ENCODE data around the gene SYCP2. TPM values are rescaled to one million over a fixed set of nuclear protein-coding genes. Genes with fewer than 3 reads are reported as not detected.

The SYCP2 gene
- total and polyA plus RNA-seq, 7 donors, result 0.29 to 1.1 (median 0.49) TPM

GRCh38 chr20:59817406-59817805 is 116.0 kb downstream of the SYCP2 start:
- DNase-seq (no peak), ATAC-seq (no peak)
- TF ChIP-seq, protein P1, sequence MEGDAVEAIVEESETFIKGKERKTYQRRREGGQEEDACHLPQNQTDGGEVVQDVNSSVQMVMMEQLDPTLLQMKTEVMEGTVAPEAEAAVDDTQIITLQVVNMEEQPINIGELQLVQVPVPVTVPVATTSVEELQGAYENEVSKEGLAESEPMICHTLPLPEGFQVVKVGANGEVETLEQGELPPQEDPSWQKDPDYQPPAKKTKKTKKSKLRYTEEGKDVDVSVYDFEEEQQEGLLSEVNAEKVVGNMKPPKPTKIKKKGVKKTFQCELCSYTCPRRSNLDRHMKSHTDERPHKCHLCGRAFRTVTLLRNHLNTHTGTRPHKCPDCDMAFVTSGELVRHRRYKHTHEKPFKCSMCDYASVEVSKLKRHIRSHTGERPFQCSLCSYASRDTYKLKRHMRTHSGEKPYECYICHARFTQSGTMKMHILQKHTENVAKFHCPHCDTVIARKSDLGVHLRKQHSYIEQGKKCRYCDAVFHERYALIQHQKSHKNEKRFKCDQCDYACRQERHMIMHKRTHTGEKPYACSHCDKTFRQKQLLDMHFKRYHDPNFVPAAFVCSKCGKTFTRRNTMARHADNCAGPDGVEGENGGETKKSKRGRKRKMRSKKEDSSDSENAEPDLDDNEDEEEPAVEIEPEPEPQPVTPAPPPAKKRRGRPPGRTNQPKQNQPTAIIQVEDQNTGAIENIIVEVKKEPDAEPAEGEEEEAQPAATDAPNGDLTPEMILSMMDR (IDR thresholded peaks at IDR 0.05), result no peak
- Histone ChIP-seq H3K27me3 (ENCODE audit: insufficient read depth in 3 of 3, low read length in 2 of 3) (peaks cover 0 to 3% (median 0%) of the 10 kb centered on the region in 3 donors), H3K36me3 (ENCODE audit: insufficient read depth in 1 of 2, low read depth in 1 of 2) (no peaks in the 10 kb centered on the region), H3K4me1 (no peaks in the 10 kb centered on the region), H3K9me3 (no peaks in the 10 kb centered on the region), H3K4me3 (no peak overlapping the region), H3K27ac (no peak overlapping the region)
- intact Hi-C loops (cut with DNase I), result no loop called here
- 81 to 87% (median 84%) methylated on average over 4 of the region's 4 CpGs for WGBS, 3 donors

DNA sequence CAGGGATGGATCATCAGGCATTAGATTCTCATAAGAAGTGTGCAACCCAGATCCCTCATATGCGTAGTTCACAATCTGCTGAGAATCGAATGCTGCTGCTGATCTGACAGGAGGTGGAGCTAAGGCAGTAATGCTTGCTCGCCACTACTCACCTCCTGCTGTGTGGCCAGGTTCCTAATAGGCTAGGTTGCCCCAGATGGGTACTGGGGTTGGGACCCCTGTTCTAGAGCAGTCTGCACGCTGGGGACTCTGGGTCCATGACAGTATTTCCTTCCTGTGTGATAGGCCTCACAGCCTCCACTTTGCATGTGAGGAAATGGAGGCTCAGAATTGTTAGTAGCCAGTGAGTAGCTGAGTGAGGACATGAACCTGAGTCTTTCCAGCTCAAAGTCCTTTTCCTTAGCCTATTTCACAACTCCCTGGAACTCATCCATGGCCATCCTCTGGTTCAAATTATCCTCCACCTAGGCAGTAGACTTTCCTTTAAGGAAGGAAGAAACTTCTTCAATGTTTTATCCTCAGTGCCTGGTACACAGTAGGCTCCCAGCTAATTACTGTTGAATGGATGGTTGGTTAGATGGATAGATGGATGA is 117.2 kb downstream of the SYCP2 start:
- intact Hi-C loops (cut with DNase I), result no loop called here
- TF ChIP-seq, protein P1 (IDR thresholded peaks at IDR 0.05), result no peak
- Histone ChIP-seq H3K4me3 (no peak overlapping the region), H3K27ac (no peak overlapping the region), H3K36me3 (ENCODE audit: insufficient read depth in 1 of 2, low read depth in 1 of 2) (no peaks in the 10 kb centered on the region), H3K27me3 (ENCODE audit: insufficient read depth in 3 of 3, low read length in 2 of 3) (peaks cover 0 to 3% (median 0%) of the 10 kb centered on the region in 3 donors), H3K4me1 (no peaks in the 10 kb centered on the region), H3K9me3 (no peaks in the 10 kb centered on the region)
- ATAC-seq (no peak), DNase-seq (no peak)
- WGBS, 3 donors, result 62 to 93% (median 87%) methylated on average over 4 of the region's 4 CpGs

DNA sequence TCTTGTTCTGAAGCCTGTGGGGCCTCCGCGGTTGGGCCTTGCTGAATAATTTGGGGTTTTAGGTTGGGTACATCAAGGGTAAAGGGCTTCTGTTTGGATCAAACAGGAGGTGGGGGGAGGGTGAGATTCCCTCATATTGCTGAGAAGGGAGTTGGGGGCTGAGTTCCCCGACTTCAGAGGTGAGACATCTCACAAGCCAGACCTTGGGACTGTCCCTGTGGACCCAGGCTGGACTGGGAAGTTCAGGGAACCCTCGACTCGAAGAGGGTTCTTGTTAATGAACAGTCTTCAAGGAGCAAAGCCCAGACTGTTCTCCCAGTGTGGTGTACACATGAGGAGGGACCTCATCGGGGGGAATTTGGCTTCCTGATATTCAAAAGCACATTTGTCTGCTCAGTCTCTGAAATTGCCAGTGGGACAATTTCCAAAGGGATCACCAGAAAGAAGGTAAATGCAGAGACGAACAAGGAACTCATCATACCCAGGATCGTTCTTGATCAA is 118.5 kb downstream of the SYCP2 start:
- Histone ChIP-seq H3K9me3 (no peaks in the 10 kb centered on the region), H3K4me3 (no peak overlapping the region), H3K27ac (no peak overlapping the region), H3K4me1 (no peaks in the 10 kb centered on the region), H3K27me3 (ENCODE audit: insufficient read depth in 3 of 3, low read length in 2 of 3) (peaks cover 0 to under 1% (median 0%) of the 10 kb centered on the region in 3 donors), H3K36me3 (ENCODE audit: insufficient read depth in 1 of 2, low read depth in 1 of 2) (no peaks in the 10 kb centered on the region)
- TF ChIP-seq, protein P1 (IDR thresholded peaks at IDR 0.05), result no peak
- WGBS, 3 donors, result 64 to 77% (median 73%) methylated on average over 8 of the region's 8 CpGs
- DNase-seq (no peak), ATAC-seq (no peak)
- intact Hi-C loops (cut with DNase I), result no loop called here

DNA sequence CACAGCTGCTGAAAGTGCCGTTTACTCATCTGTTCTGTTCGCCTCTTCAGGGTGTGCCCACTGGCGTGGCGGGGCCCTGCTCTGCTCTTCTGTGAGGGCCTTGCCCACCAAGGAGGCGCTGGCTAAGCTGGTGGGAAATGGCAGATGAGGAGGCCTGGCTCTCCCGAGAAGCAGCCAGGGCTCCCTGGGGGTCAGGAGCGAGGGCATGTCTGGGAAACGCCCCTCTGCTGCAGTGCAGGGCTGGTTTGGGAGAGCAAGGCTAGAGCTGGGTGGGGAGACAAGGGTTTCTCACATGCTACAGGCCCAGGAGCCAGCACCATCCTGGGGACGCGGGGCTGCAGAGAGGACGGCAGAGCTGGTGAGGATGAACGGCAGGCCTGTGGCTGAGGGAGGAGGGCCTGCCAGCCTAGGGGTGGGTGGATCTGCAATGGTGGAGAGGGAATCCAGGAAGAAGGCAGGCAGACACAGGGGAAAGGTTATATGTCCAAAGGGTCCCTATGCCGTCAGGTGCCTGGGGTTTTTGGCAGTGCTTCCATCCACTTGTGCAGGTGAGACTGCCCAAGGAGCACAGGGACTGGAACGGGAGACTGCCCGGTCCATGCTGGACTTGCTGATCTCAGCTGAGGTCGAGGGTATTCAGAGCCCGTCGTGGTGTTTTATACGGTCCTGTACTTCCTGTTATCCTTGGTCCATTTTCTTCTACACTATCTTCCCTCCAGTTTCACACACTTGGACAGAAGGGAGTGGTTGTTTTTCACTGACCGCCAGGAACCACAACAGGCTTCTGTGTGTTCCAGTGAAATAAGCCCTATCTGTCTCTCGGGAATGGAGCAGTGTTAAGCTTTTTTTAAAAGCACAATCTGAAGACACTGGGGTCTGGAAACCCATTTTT is 119.2 kb downstream of the SYCP2 start:
- H3K36me3 ChIP-seq (ENCODE audit: insufficient read depth in 1 of 2, low read depth in 1 of 2), result no peaks in the 10 kb centered on the region
- ATAC-seq, result no peak
- TF ChIP-seq, protein P1 (IDR thresholded peaks at IDR 0.05), result no peak
- H3K9me3 ChIP-seq, result no peaks in the 10 kb centered on the region
- H3K4me3 ChIP-seq, result no peak overlapping the region
- 59 to 67% (median 60%) methylated on average over 21 of the region's 21 CpGs for WGBS, 3 donors
- no peaks in the 10 kb centered on the region for H3K27me3 ChIP-seq (ENCODE audit: insufficient read depth in 3 of 3, low read length in 2 of 3)
- no peak for DNase-seq
- intact Hi-C loops (cut with DNase I), result no loop called here
- H3K27ac ChIP-seq, result no peak overlapping the region
- no peaks in the 10 kb centered on the region for H3K4me1 ChIP-seq

Other genes with a start within 250 kb of the SYCP2 start
- 1 to 10 TPM; 4.6 to 8.8 (median 7.0) TPM for gene PPP1R3D, start 6.7 kb upstream of the SYCP2 start, total RNA-seq
- 10 to 100 TPM in 1 of 3 donors, 1 to 10 TPM in 2; 2.0 to 14.7 (median 4.3) TPM for gene PPP1R3D, start 6.7 kb upstream of the SYCP2 start, polyA plus RNA-seq
- gene FAM217B, start 6.8 kb upstream of the SYCP2 start, total RNA-seq, result 10 to 100 TPM in 1 of 4 donors, 1 to 10 TPM in 3; 6.5 to 29.2 (median 6.9) TPM
- 10 to 100 TPM in 1 of 3 donors, 1 to 10 TPM in 2; 1.9 to 19.8 (median 2.2) TPM for gene FAM217B, start 6.8 kb upstream of the SYCP2 start, polyA plus RNA-seq
- under 1 TPM; 0.22 to 0.77 (median 0.35) TPM for gene CDH26, start 24.8 kb upstream of the SYCP2 start, total RNA-seq
- under 1 TPM; 0.18 to 0.62 (median 0.32) TPM for gene CDH26, start 24.8 kb upstream of the SYCP2 start, polyA plus RNA-seq